VCaP (cell line): ENCODE results near the gene YY1AP1.
"Not testable (repeated sequence)": the region's sequence is repeated elsewhere in the genome, so short reads cannot be mapped to it uniquely, and the experiment has no call there.

Experiments
- H3K27ac ChIP-seq: fragments of 450-650 bp; 2 replicates; pipeline ENCODE4 v1.5.1; 2017
- TF ChIP-seq, protein P1 (sequence below): fragments of 450-650 bp; conservative IDR thresholded peaks from 2 replicates; pipeline ENCODE4 v1.5.1; 2017; ENCODE audit warnings: mild to moderate bottlenecking, moderate library complexity

The YY1AP1 gene, protein sequence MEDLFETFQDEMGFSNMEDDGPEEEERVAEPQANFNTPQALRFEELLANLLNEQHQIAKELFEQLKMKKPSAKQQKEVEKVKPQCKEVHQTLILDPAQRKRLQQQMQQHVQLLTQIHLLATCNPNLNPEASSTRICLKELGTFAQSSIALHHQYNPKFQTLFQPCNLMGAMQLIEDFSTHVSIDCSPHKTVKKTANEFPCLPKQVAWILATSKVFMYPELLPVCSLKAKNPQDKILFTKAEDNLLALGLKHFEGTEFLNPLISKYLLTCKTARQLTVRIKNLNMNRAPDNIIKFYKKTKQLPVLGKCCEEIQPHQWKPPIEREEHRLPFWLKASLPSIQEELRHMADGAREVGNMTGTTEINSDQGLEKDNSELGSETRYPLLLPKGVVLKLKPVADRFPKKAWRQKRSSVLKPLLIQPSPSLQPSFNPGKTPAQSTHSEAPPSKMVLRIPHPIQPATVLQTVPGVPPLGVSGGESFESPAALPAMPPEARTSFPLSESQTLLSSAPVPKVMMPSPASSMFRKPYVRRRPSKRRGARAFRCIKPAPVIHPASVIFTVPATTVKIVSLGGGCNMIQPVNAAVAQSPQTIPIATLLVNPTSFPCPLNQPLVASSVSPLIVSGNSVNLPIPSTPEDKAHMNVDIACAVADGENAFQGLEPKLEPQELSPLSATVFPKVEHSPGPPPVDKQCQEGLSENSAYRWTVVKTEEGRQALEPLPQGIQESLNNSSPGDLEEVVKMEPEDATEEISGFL

GRCh38 chr1:155688324-155689080 is at the start of gene YY1AP1:
TSS of gene YY1AP1 (minus strand) at chr1:155688774. CDS start at chr1:155680436, 8,338 bp downstream.
- H3K27ac ChIP-seq, result peak within 1 kb of the TSS; percentile 97
- TF ChIP-seq, protein P1, sequence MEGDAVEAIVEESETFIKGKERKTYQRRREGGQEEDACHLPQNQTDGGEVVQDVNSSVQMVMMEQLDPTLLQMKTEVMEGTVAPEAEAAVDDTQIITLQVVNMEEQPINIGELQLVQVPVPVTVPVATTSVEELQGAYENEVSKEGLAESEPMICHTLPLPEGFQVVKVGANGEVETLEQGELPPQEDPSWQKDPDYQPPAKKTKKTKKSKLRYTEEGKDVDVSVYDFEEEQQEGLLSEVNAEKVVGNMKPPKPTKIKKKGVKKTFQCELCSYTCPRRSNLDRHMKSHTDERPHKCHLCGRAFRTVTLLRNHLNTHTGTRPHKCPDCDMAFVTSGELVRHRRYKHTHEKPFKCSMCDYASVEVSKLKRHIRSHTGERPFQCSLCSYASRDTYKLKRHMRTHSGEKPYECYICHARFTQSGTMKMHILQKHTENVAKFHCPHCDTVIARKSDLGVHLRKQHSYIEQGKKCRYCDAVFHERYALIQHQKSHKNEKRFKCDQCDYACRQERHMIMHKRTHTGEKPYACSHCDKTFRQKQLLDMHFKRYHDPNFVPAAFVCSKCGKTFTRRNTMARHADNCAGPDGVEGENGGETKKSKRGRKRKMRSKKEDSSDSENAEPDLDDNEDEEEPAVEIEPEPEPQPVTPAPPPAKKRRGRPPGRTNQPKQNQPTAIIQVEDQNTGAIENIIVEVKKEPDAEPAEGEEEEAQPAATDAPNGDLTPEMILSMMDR, result no peak

DNA sequence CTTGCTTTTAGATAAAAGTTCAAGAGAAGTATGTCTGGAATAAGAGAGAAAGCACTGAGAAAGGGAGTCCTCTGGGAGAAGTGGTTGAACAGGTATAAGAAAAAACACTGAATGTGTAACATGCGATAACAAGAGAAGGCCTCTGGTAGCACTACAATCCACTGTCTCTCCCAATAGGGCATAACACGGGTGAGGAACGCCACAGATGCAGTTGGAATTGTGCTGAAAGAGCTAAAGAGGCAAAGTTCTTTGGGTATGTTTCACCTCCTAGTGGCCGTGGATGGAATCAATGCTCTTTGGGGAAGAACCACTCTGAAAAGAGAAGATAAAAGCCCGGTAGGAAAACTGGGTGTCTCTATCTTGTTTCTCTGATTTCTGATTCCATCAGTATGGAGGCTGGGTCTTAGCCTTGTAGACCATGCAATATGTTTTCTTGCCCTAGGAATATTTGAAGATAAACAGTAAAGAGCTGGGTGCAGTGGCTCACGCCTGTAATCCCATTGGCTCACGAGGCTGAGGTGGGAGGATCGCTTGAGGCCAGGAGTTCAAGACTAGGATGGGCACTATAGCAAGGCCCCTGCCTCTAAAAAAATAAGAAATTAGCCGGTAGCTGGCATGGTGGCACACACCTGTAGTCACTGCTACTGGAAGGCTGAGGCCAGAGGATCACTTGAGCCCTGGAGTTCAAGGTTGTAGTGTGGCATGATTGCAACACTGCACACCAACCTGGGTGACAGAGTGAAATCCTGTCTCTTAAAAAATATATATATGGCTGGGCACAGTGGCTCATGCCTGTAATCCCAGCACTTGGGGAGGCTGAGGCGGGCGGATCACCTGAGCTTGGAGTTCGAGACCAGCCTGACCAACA is 40.7 kb upstream of the YY1AP1 start:
- TF ChIP-seq, protein P1, result peak; percentile 79
- peak overlapping the region; percentile 58 for H3K27ac ChIP-seq

- no peak overlapping the region for H3K27ac ChIP-seq
- TF ChIP-seq, protein P1, result no peak
These were observed 36.6 kb upstream of the YY1AP1 start for GRCh38 chr1:155725142-155725541.

- H3K27ac ChIP-seq, result no peak overlapping the region
- TF ChIP-seq, protein P1, result no peak
These were observed 31.1 kb upstream of the YY1AP1 start for GRCh38 chr1:155719703-155720102.

DNA sequence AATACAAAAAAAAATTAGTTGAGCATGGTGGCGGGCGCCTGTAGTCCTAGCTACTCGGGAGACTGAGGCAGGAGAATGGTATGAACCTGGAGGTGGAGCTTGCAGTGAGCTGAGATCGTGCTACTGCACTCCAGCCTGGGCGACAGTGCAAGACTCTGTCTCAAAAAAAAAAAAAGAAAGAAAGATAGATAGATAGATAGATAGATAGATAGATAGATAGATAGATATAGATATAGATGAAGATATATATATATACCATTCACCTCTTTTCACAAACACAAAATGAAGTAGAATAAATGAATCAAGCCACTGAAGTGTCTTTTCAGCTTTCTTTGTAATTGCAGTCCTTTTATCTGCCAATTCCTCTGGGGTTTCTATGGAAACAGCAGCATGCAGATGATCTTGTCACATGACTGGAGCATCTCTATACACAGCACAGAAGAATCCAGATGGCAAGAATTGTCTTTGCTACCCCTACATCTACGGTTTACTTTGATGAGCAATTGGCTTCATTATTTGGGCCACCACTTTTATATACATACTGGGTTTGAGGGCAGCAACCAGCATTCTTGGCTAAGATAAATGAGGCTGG is 30.0 kb upstream of the YY1AP1 start:
- H3K27ac ChIP-seq, result not testable (repeated sequence)

- H3K27ac ChIP-seq, result no peak overlapping the region
- TF ChIP-seq, protein P1, result no peak
These were observed 28.5 kb upstream of the YY1AP1 start for GRCh38 chr1:155717041-155717440.

DNA sequence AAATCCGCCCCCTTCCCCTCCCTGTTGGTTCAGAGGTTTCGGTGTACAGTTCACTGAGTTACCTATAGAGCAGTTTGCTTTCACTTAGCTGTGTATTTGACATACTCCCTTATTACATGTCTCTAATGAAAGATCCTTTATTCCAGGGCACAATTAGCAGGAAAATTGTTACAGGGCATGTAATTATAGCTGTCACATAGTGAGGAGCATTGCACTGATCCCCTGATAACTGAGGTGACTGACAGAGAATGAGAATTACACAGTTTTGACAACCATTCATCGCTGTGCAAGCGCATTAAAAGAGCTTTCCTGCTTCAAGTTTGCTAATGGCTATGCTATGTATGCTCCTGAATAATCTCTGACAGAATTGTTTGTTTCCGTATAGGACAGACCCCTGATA is 27.2 kb upstream of the YY1AP1 start:
- H3K27ac ChIP-seq, result no peak overlapping the region
- TF ChIP-seq, protein P1, result no peak

GRCh38 chr1:155715056-155715455 is 26.5 kb upstream of the YY1AP1 start:
- not testable (repeated sequence) for H3K27ac ChIP-seq
